Measurements from ENCODE around the gene LLPH.

GRCh38 chr12:66120477-66120876 is 10.1 kb downstream of the LLPH start:
- TF ChIP-seq CTCF (CRISPR knock-in tag; IDR thresholded peaks at IDR 0.05) (no peak), ZFP36 (IDR thresholded peaks at IDR 0.05; ENCODE audit: borderline replicate concordance, low read depth, low read length, partially characterized antibody) (no peak), TRIM24 (CRISPR knock-in tag; IDR thresholded peaks at IDR 0.05) (no peak), ZNF782 (CRISPR knock-in tag; IDR thresholded peaks at IDR 0.05; ENCODE audit: borderline replicate concordance) (no peak), ZFP36L2 (CRISPR knock-in tag; IDR thresholded peaks at IDR 0.05) (no peak), LCORL (IDR thresholded peaks at IDR 0.05) (no peak), LCORL (CRISPR knock-in tag; IDR thresholded peaks at IDR 0.05) (no peak), PREB (CRISPR knock-in tag; IDR thresholded peaks at IDR 0.05) (no peak)
